Testis (tissue), 3 donors: ENCODE measurements around the gene CUEDC1. TPM values are rescaled to one million over a fixed set of nuclear protein-coding genes. Genes with fewer than 3 reads are reported as not detected.

Source experiments
- DNase-seq: peaks from one replicate; pipeline ENCODE4 v3.0.0-alpha.2; 2019
- H3K27ac ChIP-seq, 2 donors: fragments of 200-600 bp; sonication (generic); one replicate each; pipeline ENCODE4 v1.5.1; 2019
- H3K27me3 ChIP-seq: fragments of 200-600 bp; sonication (generic); one replicate; pipeline ENCODE4 v1.5.1; 2019
- H3K36me3 ChIP-seq: fragments of 200-600 bp; sonication (generic); one replicate; pipeline ENCODE4 v1.5.1; 2017; ENCODE audit warnings: low read depth; ENCODE audit errors: missing control alignments
- H3K4me1 ChIP-seq: fragments of 200-600 bp; sonication (generic); one replicate; pipeline ENCODE4 v1.5.1; 2019
- H3K4me3 ChIP-seq, 2 donors: fragments of 200-600 bp; sonication (generic); one replicate each; pipeline ENCODE4 v1.5.1; 2017 to 2019
- H3K9me3 ChIP-seq: fragments of 200-600 bp; sonication (generic); one replicate; pipeline ENCODE4 v1.5.1; 2017
- POLR2A ChIP-seq: fragments of 450-650 bp; IDR thresholded peaks from one replicate; pipeline ENCODE4 v1.6.1; 2017; ENCODE audit warnings: antibody characterized with exemption, mild to moderate bottlenecking, moderate library complexity
- WGBS, 2 donors: methylation state at CpG; one replicate each; pipeline ENCODE4 v1.1.5; 2018; 5-methylcytosine and 5-hydroxymethylcytosine counted together
- intact Hi-C: fragments of 100-400 bp; cut with DNase I; formaldehyde crosslinking; loops from one replicate; pipeline ENCODE4 v1.15.1; 2023; ENCODE audit warnings: low total_unique reads
- polyA plus RNA-seq: library from polyadenylated mRNA; stranded (reverse); fragments of 350-450 nt; fragmentation: Illumina TruSeq; extraction: RNeasy Lipid Tissue Mini Kit (QIAGEN cat#74804); gene quantifications from one replicate; pipeline ENCODE4 v1.2.3, GENCODE V29; 2014; ENCODE audit warnings: low read depth, low replicate concordance; ENCODE audit not compliant: insufficient read depth
- total RNA-seq, 2 donors: library from RNA; depleted of rRNA; stranded (reverse); fragments of >200 nt; gene quantifications; one replicate each; pipeline ENCODE4 v1.2.3, GENCODE V29; 2016
- TF ChIP-seq, protein P1 (sequence below), 3 experiments: fragments of 450-650 bp in 2 of 3; fragments of 200-600 bp in 1 of 3; sonication (generic) in 1 of 3; IDR thresholded peaks; one replicate each; pipeline ENCODE4 v1.5.1; 2016 to 2019; ENCODE audit warnings: antibody characterized with exemption in 3 of 3, mild to moderate bottlenecking in 2 of 3, moderate library complexity in 1 of 3

The CUEDC1 gene
- total and polyA plus RNA-seq, 3 donors from 2014 or later = 6.5 to 13.3 (median 8.6) TPM

DNA sequence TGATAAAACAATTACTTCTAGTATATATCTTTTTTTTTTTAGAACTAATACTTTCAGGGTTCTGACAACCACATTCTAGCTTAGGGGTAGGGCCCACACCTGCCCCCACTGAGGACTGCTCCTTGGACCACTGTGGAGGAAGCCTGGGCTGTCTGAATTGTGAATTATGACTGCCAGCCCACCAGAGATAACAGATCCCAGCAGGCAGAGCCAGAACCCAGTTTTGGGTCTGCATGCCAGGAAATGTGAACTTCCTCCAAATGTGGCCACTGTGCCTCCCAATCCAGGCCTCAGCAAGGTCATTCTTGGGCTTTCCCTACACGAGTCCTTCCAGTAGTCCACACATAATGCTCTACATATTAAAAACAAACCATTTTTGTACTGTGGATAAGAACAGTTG is 16.9 kb upstream of the CUEDC1 start:
- no peaks in the 10 kb centered on the region for H3K4me1 ChIP-seq
- H3K27me3 ChIP-seq = no peaks in the 10 kb centered on the region
- no peak overlapping the region for H3K27ac ChIP-seq
- DNase-seq = no peak
- WGBS, 2 donors = 37 to 38% methylated on average over 1 of the region's 1 CpG
- TF ChIP-seq, protein P1, sequence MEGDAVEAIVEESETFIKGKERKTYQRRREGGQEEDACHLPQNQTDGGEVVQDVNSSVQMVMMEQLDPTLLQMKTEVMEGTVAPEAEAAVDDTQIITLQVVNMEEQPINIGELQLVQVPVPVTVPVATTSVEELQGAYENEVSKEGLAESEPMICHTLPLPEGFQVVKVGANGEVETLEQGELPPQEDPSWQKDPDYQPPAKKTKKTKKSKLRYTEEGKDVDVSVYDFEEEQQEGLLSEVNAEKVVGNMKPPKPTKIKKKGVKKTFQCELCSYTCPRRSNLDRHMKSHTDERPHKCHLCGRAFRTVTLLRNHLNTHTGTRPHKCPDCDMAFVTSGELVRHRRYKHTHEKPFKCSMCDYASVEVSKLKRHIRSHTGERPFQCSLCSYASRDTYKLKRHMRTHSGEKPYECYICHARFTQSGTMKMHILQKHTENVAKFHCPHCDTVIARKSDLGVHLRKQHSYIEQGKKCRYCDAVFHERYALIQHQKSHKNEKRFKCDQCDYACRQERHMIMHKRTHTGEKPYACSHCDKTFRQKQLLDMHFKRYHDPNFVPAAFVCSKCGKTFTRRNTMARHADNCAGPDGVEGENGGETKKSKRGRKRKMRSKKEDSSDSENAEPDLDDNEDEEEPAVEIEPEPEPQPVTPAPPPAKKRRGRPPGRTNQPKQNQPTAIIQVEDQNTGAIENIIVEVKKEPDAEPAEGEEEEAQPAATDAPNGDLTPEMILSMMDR (IDR thresholded peaks at IDR 0.05) = no peak
- no peak for TF ChIP-seq POLR2A
- H3K4me3 ChIP-seq = no peak overlapping the region
- no peaks in the 10 kb centered on the region for H3K9me3 ChIP-seq
- no peaks in the 10 kb centered on the region for H3K36me3 ChIP-seq
- intact Hi-C loops = no loop called here

DNA sequence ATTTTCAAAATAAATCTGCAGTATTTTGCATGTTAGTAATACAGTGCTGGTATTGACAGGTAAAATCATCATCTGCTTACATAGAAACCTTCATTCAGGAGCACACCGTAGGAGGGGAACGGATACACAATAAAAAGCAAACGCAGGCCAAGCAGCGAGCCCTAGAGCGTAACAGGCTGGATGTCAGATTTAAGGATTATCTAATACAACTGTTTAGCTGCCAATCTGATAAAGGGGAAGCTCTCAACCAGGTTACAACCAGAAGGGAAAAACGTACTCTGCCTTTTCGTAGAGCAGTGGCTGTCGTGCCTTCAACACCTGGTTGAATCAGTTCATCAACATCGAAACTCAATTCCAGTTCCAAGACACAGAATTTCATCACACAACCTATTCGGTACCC is 16.4 kb upstream of the CUEDC1 start:
- intact Hi-C loops = no loop called here
- Histone ChIP-seq H3K27ac (no peak overlapping the region), H3K9me3 (no peaks in the 10 kb centered on the region), H3K36me3 (no peaks in the 10 kb centered on the region), H3K4me1 (no peaks in the 10 kb centered on the region), H3K27me3 (no peaks in the 10 kb centered on the region), H3K4me3 (no peak overlapping the region)
- no peak for TF ChIP-seq POLR2A
- TF ChIP-seq, protein P1 (IDR thresholded peaks at IDR 0.05) = no peak
- WGBS, 2 donors = 89 to 91% methylated on average over 10 of the region's 10 CpGs
- no peak for DNase-seq

- DNase-seq = no peak
- H3K4me1 ChIP-seq = no peaks in the 10 kb centered on the region
- H3K4me3 ChIP-seq = no peak overlapping the region
- TF ChIP-seq POLR2A = no peak
- TF ChIP-seq, protein P1 (IDR thresholded peaks at IDR 0.05) = no peak
- 69 to 71% methylated on average over 4 of the region's 4 CpGs for WGBS, 2 donors
- no peaks in the 10 kb centered on the region for H3K9me3 ChIP-seq
- no peak overlapping the region for H3K27ac ChIP-seq
- no peaks in the 10 kb centered on the region for H3K36me3 ChIP-seq
- no peaks in the 10 kb centered on the region for H3K27me3 ChIP-seq
- intact Hi-C loops = no loop called here
These were observed 15.5 kb upstream of the CUEDC1 start for GRCh38 chr17:57970710-57971109.

GRCh38 chr17:57968456-57968855 is 13.2 kb upstream of the CUEDC1 start:
- 56 to 63% methylated on average over 1 of the region's 1 CpG for WGBS, 2 donors

DNA sequence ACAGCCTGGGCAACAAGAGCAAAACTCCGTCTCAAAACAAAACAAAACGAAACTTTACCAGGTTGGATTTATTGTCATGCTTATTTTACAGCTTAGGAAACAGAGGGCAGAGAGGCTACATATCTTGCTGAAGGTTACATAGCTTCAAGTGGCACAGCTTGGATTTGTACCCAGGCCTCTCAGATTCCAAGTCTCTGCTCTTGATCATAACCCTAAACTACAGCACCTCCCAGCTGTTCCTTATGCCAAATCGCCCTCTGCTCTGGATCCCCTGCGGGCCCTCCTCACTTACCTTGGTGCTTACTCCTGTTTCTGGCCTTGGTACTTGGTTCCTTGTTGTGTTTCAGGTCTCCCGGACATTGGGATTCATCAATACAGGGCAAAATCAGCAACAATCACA is 11.7 kb upstream of the CUEDC1 start:
- TF ChIP-seq, protein P1 (IDR thresholded peaks at IDR 0.05) = no peak
- TF ChIP-seq POLR2A = no peak

More at GRCh38 chr17:57968456-57968855, 13.2 kb upstream of the CUEDC1 start:
- no peaks in the 10 kb centered on the region for H3K36me3 ChIP-seq
- DNase-seq = no peak
- no peaks in the 10 kb centered on the region for H3K4me1 ChIP-seq
- no peaks in the 10 kb centered on the region for H3K9me3 ChIP-seq
- H3K27ac ChIP-seq = no peak overlapping the region
- intact Hi-C loops = no loop called here
- H3K27me3 ChIP-seq = no peaks in the 10 kb centered on the region
- TF ChIP-seq, protein P1 (IDR thresholded peaks at IDR 0.05) = no peak
- no peak for TF ChIP-seq POLR2A
- H3K4me3 ChIP-seq = no peak overlapping the region

More for the DNA sequence above, 11.7 kb upstream of the CUEDC1 start:
- intact Hi-C loops = no loop called here
- DNase-seq = no peak
- H3K27ac ChIP-seq = no peak overlapping the region
- 90 to 93% methylated on average over 5 of the region's 5 CpGs for WGBS, 2 donors
- no peak overlapping the region for H3K4me3 ChIP-seq
- no peaks in the 10 kb centered on the region for H3K4me1 ChIP-seq
- no peaks in the 10 kb centered on the region for H3K27me3 ChIP-seq
- H3K36me3 ChIP-seq = no peaks in the 10 kb centered on the region
- no peaks in the 10 kb centered on the region for H3K9me3 ChIP-seq
